SU-DHL-6 (cell line): ENCODE results near the gene PDE7B.

ENCODE experiments used
- EZH2phosphoT487 ChIP-seq: fragments of 200-600 bp; sonication (generic), shearing (Covaris generic); conservative IDR thresholded peaks from 2 replicates; pipeline ENCODE4 v1.6.1; 2018; ENCODE audit warnings: mild to moderate bottlenecking, antibody characterized with exemption, low read length, moderate library complexity, mixed read lengths
- TF ChIP-seq, protein P1 (sequence below): fragments of 200-600 bp; sonication (generic); IDR thresholded peaks from one replicate; pipeline ENCODE4 v1.5.1; 2017; ENCODE audit warnings: antibody characterized with exemption, mild to moderate bottlenecking, low read length, moderate library complexity; ENCODE audit not compliant: insufficient read depth, poor library complexity, severe bottlenecking

DNA sequence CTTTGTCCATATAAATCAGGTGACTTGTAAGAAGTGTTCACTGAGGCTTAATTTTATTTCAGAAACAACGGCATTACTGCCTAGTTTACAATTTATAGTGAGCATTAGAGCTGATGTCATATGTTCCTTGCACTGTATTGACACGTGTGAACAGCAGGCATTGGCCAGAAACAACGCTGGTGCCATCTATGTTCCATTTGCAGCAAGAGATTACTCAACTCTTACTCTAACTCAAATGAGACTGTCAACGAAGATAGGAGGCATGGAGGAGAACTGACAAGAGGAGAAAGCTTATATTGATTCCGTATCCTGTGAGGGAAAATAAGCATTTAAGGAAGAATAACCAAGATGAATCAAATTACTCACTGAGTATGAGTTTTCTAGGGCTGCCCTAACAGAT lies 350.2 kb downstream of the PDE7B start:
- TF ChIP-seq, protein P1, sequence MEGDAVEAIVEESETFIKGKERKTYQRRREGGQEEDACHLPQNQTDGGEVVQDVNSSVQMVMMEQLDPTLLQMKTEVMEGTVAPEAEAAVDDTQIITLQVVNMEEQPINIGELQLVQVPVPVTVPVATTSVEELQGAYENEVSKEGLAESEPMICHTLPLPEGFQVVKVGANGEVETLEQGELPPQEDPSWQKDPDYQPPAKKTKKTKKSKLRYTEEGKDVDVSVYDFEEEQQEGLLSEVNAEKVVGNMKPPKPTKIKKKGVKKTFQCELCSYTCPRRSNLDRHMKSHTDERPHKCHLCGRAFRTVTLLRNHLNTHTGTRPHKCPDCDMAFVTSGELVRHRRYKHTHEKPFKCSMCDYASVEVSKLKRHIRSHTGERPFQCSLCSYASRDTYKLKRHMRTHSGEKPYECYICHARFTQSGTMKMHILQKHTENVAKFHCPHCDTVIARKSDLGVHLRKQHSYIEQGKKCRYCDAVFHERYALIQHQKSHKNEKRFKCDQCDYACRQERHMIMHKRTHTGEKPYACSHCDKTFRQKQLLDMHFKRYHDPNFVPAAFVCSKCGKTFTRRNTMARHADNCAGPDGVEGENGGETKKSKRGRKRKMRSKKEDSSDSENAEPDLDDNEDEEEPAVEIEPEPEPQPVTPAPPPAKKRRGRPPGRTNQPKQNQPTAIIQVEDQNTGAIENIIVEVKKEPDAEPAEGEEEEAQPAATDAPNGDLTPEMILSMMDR = no peak
- TF ChIP-seq EZH2phosphoT487 = no peak
